Trophoblast cell (in vitro differentiated cells and primary cell): ENCODE results near the gene RPS6KA3.
"Not testable (repeated sequence)": the region's sequence is repeated elsewhere in the genome, so short reads cannot be mapped to it uniquely, and the experiment has no call there.

ENCODE experiments used
- DNase-seq, 2 donors: peaks; one replicate each; pipeline ENCODE4 v3.0.0-alpha.2; 2016
- H2AFZ ChIP-seq: 2 replicates; pipeline ENCODE4 v1.6.1; 2013; ENCODE audit warnings: low read length, moderate library complexity, mild to moderate bottlenecking; ENCODE audit not compliant: insufficient read depth, poor library complexity
- H2AK5ac ChIP-seq: 2 replicates; pipeline ENCODE4 v1.6.1; 2013; ENCODE audit warnings: mild to moderate bottlenecking, low read length
- H2BK120ac ChIP-seq: 2 replicates; pipeline ENCODE4 v1.6.1; 2013; ENCODE audit warnings: low read length, mild to moderate bottlenecking, moderate library complexity; ENCODE audit not compliant: insufficient read depth, poor library complexity
- H2BK12ac ChIP-seq: 2 replicates; pipeline ENCODE4 v1.6.1; 2013; ENCODE audit warnings: mild to moderate bottlenecking, low read length, moderate library complexity
- H2BK5ac ChIP-seq: 2 replicates; pipeline ENCODE4 v1.6.1; 2013; ENCODE audit warnings: low read length, low read depth, moderate library complexity, mild to moderate bottlenecking; ENCODE audit not compliant: poor library complexity
- H3K14ac ChIP-seq: 2 replicates; pipeline ENCODE4 v1.6.1; 2013; ENCODE audit warnings: mild to moderate bottlenecking, low read length
- H3K18ac ChIP-seq: 2 replicates; pipeline ENCODE4 v1.6.1; 2013; ENCODE audit warnings: mild to moderate bottlenecking, low read length
- H3K23ac ChIP-seq: 2 replicates; pipeline ENCODE4 v1.6.1; 2013; ENCODE audit warnings: low read length
- H3K27ac ChIP-seq: 2 replicates; pipeline ENCODE4 v1.5.1; 2013; ENCODE audit warnings: low read depth, mild to moderate bottlenecking, inconsistent platforms, low read length, moderate library complexity
- H3K27me3 ChIP-seq: 2 replicates; pipeline ENCODE4 v1.6.1; 2013; ENCODE audit warnings: inconsistent platforms, mild to moderate bottlenecking, low read length, moderate library complexity; ENCODE audit not compliant: insufficient read depth
- H3K36me3 ChIP-seq, 2 experiments: 1 replicate in 1 of 2; 2 replicates in 1 of 2; pipeline ENCODE4 v1.6.1; 2013; ENCODE audit warnings: low read length in 2 of 2, mild to moderate bottlenecking in 2 of 2, moderate library complexity in 1 of 2; ENCODE audit not compliant: insufficient read depth in 2 of 2, control insufficient read depth in 1 of 2
- H3K4ac ChIP-seq: 2 replicates; pipeline ENCODE4 v1.6.1; 2013; ENCODE audit warnings: low read depth, mild to moderate bottlenecking, low read length, moderate library complexity
- H3K4me1 ChIP-seq, 2 experiments: 1 replicate in 1 of 2; 2 replicates in 1 of 2; pipeline ENCODE4 v1.6.1; 2013; ENCODE audit warnings: low read length in 2 of 2, mild to moderate bottlenecking in 2 of 2, moderate library complexity in 1 of 2; ENCODE audit not compliant: insufficient read depth in 2 of 2, control insufficient read depth in 1 of 2
- H3K4me2 ChIP-seq: 2 replicates; pipeline ENCODE4 v1.6.1; 2013; ENCODE audit warnings: inconsistent platforms, mild to moderate bottlenecking, low read length, moderate library complexity
- H3K4me3 ChIP-seq: 2 replicates; pipeline ENCODE4 v1.5.1; 2013; ENCODE audit warnings: mild to moderate bottlenecking, low read depth, low read length, inconsistent platforms
- H3K79me1 ChIP-seq: one replicate; pipeline ENCODE4 v1.6.1; 2013; ENCODE audit warnings: low read length
- H3K79me2 ChIP-seq: 2 replicates; pipeline ENCODE4 v1.6.1; 2013; ENCODE audit warnings: low read length, mild to moderate bottlenecking; ENCODE audit not compliant: control insufficient read depth, insufficient read depth, poor library complexity
- H3K9ac ChIP-seq: 2 replicates; pipeline ENCODE4 v1.6.1; 2013; ENCODE audit warnings: mild to moderate bottlenecking, low read length
- H3K9me3 ChIP-seq: 2 replicates; pipeline ENCODE4 v1.6.1; 2013; ENCODE audit warnings: low read depth, mild to moderate bottlenecking, control low read depth, inconsistent platforms, low read length; ENCODE audit not compliant: insufficient read depth
- H4K12ac ChIP-seq: 2 replicates; pipeline ENCODE4 v1.6.1; 2013; ENCODE audit warnings: low read depth, mild to moderate bottlenecking, low read length, moderate library complexity
- H4K8ac ChIP-seq: 2 replicates; pipeline ENCODE4 v1.6.1; 2013; ENCODE audit warnings: low read depth, mild to moderate bottlenecking, low read length, moderate library complexity
- H4K91ac ChIP-seq: one replicate; pipeline ENCODE4 v1.6.1; 2013; ENCODE audit warnings: low read depth, mild to moderate bottlenecking, low read length, moderate library complexity
- WGBS: extraction: QIAGEN DNeasy Blood & Tissue Kit; methylation state at CpG from one replicate; pipeline ENCODE4 v1.1.7; 2013; ENCODE audit warnings: missing lambda C conversion rate; ENCODE audit not compliant: insufficient read length, insufficient coverage; ENCODE audit errors: extremely low coverage; 5-methylcytosine and 5-hydroxymethylcytosine counted together

RPS6KA3 gene

GRCh38 chrX:20129547-20129946, 137.2 kb downstream of the RPS6KA3 start:
- Histone ChIP-seq H3K9ac (no peak overlapping the region), H3K9me3 (no peaks in the 10 kb centered on the region), H3K27me3 (no peaks in the 10 kb centered on the region), H3K4me3 (no peak overlapping the region), H3K23ac (no peak overlapping the region), H2BK5ac (no peak overlapping the region), H3K18ac (no peak overlapping the region), H3K4me2 (no peak overlapping the region), H3K4ac (no peak overlapping the region), H2BK120ac (no peak overlapping the region), H4K8ac (no peak overlapping the region), H3K14ac (no peak overlapping the region), H4K12ac (no peak overlapping the region), H3K36me3 (peaks cover 13 to 14% of the 10 kb centered on the region in 2 experiments), H3K79me1 (no peaks in the 10 kb centered on the region), H4K91ac (no peak overlapping the region), H3K4me1 (no peaks in the 10 kb centered on the region), H2AK5ac (no peak overlapping the region), H3K27ac (no peak overlapping the region), H2AFZ (no peak overlapping the region), H3K79me2 (no peaks in the 10 kb centered on the region), H2BK12ac (no peak overlapping the region)
- WGBS, result no CpG with 5 or more reads among the region's 1 CpG
- no peak for DNase-seq

GRCh38 chrX:20128670-20129069, 138.0 kb downstream of the RPS6KA3 start:
- H3K4me2 ChIP-seq, result no peak overlapping the region
- H2AK5ac ChIP-seq, result no peak overlapping the region
- H3K9me3 ChIP-seq, result no peaks in the 10 kb centered on the region
- no peak overlapping the region for H2BK12ac ChIP-seq
- H3K18ac ChIP-seq, result no peak overlapping the region
- no peak overlapping the region for H3K4ac ChIP-seq
- H4K12ac ChIP-seq, result no peak overlapping the region
- H3K79me1 ChIP-seq, result no peaks in the 10 kb centered on the region
- no peak overlapping the region for H3K27ac ChIP-seq
- no peaks in the 10 kb centered on the region for H3K4me1 ChIP-seq
- H3K23ac ChIP-seq, result no peak overlapping the region
- no peak overlapping the region for H4K8ac ChIP-seq
- DNase-seq, result no peak
- WGBS, result no CpG with 5 or more reads among the region's 4 CpGs
- H3K4me3 ChIP-seq, result no peak overlapping the region
- no peak overlapping the region for H3K9ac ChIP-seq
- no peak overlapping the region for H3K14ac ChIP-seq
- H3K27me3 ChIP-seq, result no peaks in the 10 kb centered on the region
- no peaks in the 10 kb centered on the region for H3K79me2 ChIP-seq
- H3K36me3 ChIP-seq, result peaks cover 9 to 13% of the 10 kb centered on the region in 2 experiments
- H2BK120ac ChIP-seq, result no peak overlapping the region
- H2AFZ ChIP-seq, result no peak overlapping the region
- no peak overlapping the region for H2BK5ac ChIP-seq
- no peak overlapping the region for H4K91ac ChIP-seq

DNA sequence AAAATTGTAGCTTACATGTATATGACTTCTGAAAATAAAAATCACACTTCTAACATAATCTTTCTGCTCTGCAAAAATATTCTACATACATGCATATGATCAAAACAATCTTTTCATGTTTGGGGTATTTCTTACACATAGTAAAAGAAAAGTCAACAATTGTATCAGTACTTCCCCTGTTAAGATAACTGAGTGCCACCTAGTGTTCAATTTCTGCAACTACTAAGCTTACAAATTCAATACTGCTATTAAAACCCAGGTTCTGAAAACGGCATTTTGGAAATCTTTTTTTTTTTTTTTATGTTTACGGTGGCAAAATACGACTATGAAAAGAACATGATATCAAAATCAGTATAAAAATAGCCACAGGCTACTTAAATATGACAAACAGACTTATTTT, 139.3 kb downstream of the RPS6KA3 start:
- H3K79me1 ChIP-seq, H3K4me3 ChIP-seq, H3K36me3 ChIP-seq, H3K9me3 ChIP-seq, H2AK5ac ChIP-seq, DNase-seq, H3K4me2 ChIP-seq, H3K18ac ChIP-seq, H3K14ac ChIP-seq, H2BK12ac ChIP-seq, H3K4ac ChIP-seq, H4K8ac ChIP-seq, H2BK120ac ChIP-seq, H2AFZ ChIP-seq, H4K12ac ChIP-seq, H3K23ac ChIP-seq, H4K91ac ChIP-seq, H3K79me2 ChIP-seq, H3K4me1 ChIP-seq, H3K27ac ChIP-seq, H3K9ac ChIP-seq, H2BK5ac ChIP-seq, H3K27me3 ChIP-seq: not testable (repeated sequence)
- no CpG with 5 or more reads among the region's 3 CpGs for WGBS

DNA sequence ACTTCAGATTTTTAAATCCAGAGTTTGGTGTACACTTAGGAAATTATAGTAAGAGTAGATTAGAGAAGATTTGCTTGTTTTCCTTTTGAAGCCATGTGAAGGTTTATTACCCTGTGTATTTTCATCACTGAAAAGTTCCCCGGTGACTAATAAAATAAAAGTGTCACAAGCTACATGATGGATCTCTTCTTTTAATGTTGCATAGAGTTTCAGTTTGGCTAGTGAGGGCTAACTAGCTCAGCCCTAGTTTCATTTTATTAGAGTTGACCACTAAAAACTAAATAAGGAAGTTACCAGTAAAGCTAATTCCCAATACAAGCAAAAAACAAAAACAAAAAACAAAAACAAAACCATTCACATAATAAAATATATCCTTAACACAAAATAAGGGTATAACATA, 139.9 kb downstream of the RPS6KA3 start:
- H3K4me3 ChIP-seq, H4K12ac ChIP-seq, H3K18ac ChIP-seq, H3K36me3 ChIP-seq, H3K4me1 ChIP-seq, H3K9me3 ChIP-seq, H2BK120ac ChIP-seq, H2BK12ac ChIP-seq, H4K91ac ChIP-seq, H3K4me2 ChIP-seq, H2AK5ac ChIP-seq, H3K4ac ChIP-seq, H2BK5ac ChIP-seq, H3K27me3 ChIP-seq, DNase-seq, H2AFZ ChIP-seq, H3K14ac ChIP-seq, H3K79me1 ChIP-seq, H3K27ac ChIP-seq, H3K79me2 ChIP-seq, H4K8ac ChIP-seq, H3K9ac ChIP-seq, H3K23ac ChIP-seq: not testable (repeated sequence)
- WGBS, result no CpG with 5 or more reads among the region's 1 CpG
